NCI-H526 treated with DMSO at 0.1 percent for 48 hours (cell line): ENCODE data around the gene RNU1-3.
"Not testable (repeated sequence)": the region's sequence is repeated elsewhere in the genome, so short reads cannot be mapped to it uniquely, and the experiment has no call there.

ENCODE experiments used
- DNase-seq: peaks from one replicate; lab custom pipeline; 2025; lab: John Stamatoyannopoulos, UW

The RNU1-3 gene

DNA sequence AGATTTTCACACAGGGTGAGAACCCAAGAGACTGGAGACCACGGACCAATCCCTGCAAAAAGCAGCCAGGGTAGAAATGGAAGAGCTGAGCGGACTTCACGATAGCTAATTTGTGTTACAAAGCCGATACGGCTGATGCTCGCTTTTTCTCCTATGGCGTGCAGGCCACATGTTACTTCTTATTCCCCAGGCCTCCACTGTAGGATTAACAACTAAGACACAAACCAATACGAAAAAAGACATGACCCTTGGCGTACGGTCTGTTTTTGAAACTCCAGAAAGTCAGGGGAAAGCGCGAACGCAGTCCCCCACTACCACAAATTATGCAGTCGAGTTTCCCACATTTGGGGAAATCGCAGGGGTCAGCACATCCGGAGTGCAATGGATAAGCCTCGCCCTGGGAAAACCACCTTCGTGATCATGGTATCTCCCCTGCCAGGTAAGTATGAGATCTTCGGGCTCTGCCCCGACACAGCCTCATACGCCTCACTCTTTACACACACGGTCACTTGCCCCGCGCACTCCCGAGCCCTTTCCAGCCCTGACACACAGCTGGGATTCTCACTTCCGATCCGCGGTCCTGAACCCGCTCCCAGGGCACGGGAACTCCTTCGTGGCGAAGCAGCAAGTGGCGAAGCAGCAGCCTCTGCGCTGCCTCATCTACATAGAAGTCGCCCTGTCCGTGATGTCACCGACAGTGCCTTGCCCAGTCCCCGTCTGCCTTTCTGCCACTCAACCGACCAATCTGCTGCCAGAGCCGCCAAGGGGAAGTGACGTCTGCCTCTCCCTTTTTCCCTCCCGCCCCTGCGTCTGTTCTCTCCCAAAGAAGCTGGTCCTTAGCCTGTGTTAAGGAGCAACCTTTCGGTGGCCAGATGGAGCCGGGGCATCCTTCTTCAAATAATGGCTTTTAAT lies at the start of gene RNU1-3:
Gene RNU1-3, minus strand, starts transcription at position 447 of the 912 bp plus-strand sequence.
- not testable (repeated sequence) for DNase-seq

DNA sequence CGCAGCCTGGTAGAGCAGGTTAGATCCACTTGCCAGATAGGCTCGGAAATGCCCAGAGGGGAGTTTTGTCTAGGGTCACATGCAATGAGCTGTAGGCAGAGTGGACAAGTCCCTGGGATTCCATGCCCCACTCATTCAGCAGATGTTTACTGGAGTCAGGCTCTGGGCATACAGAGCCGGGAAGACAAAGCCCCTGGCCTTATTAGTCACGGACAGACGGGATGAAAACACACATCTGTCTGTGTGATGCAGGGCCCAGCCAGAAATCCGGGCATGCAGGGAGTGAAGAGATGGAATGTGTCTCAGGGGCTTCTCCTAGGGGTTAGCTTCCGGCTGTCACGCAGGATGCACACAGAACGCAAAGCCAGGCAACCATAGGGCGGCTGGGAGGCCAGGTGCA lies 46.7 kb upstream of the RNU1-3 start:
- DNase-seq = not testable (repeated sequence)

DNA sequence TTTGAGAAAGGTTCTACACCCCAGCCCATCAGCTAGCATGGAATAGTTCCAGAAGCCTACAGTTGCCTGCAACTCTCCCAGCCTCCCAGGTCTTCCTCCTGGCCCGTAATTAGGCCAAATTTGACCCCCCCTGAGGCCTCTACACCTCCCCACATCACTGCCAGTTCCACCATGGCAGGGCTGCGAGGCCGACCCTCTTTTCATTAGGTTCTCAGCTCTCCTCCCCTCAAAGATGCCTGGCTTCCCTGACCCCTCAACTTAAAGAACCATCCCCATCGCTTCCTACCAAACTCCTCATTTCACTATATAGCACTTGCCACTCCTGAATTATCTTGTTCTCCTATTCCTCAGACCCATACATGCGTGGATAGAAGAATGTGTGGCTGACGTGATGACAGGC lies 46.2 kb upstream of the RNU1-3 start:
- DNase-seq = not testable (repeated sequence)

DNA sequence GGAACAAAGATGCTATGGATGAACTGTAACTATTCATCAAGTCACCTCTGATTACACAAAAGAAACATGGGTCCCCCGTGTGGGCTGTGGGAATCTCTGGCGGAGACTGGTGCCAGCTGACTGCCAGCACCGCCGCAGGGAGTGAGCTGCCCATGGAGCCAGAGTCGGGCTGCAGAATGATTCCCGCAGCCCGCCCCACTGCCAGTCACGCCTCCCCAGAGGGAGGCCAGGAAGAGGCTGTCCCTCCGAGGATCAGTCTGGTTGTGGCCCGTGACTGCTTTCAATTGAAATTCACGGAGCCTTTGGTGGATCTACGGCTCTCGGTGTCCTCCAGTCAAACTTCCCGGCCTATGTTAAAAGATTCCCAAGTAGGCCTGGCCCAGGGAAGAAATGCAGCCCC lies 45.8 kb upstream of the RNU1-3 start:
- DNase-seq = not testable (repeated sequence)

DNA sequence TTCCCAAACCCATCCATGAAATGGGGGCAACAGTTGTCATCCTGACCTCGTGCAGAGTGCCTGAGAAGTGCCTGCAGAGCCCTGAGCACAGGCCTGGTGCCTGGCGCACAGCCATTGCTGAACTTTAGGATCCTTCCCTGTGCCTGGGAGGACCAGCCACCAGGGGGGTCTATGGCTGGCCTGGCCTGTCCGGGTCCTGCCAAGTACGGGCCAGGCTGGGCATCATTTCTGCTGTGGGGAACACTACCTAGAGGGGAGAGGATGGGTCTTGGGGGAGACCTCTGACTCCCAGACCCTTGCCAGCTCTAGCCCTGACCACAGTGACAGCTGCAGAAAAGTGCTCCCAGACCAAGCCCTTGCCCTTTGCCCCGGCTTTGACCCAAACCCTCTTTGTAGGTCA lies 45.4 kb upstream of the RNU1-3 start:
- DNase-seq = not testable (repeated sequence)

DNA sequence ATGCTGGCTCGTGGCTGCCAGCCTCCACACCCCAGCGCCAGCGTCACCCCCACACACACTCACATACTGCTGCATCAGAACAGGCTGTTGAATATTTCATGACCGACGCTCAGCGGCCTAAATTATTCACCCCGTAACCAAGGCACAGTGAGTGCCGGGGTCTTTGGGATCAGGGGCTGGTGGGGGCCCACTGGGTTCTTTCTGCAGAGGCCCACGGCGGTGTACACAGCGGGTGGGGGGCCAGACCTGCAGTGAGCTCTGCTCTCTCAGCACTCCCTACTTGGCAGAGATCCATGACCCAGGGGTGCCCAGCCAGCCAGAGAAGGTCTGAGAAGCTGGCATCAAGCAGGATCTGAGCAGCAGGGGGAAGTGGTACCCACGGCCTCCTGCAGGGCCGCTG lies 43.9 kb upstream of the RNU1-3 start:
- not testable (repeated sequence) for DNase-seq

DNA sequence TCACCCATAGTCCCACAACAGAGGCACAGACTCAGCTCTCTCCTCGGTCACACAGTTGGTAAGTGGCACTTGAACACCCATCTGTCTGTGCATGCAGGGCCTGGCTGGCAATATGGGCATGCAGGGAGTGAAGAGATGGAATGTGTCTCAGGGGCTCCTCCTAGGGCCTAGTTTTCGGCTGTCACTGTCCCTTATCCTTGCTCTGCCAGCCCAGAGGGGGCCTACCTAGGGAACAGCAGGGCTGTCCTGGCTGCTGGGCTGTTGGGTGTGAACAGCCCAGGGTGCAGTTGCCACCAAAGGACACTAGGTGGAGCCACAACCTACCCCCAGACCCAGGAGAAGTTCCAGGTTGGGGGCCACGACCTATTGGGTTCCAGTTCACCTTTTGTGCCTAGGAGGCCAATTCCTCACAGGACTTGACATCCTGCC lies 42.9 kb upstream of the RNU1-3 start:
- not testable (repeated sequence) for DNase-seq

DNA sequence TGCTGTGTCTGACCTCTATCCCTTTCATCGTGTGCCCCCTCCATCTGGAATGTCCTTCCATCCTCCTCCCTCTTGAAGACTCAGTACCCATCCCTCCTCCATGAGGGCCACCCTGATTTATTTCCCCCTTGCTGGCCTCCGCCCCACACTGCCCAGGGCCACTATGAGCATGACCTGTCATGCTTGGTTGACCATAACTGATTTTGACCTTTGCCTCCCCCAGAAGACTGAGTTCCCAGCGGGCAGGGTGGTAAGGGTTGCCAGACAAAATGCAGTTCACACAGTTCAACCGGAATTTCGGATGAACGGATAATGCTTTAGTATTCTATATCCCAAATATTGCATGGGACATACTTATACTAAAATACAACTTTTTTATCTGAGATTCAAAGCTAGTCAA lies 42.0 kb upstream of the RNU1-3 start:
- DNase-seq = not testable (repeated sequence)

DNA sequence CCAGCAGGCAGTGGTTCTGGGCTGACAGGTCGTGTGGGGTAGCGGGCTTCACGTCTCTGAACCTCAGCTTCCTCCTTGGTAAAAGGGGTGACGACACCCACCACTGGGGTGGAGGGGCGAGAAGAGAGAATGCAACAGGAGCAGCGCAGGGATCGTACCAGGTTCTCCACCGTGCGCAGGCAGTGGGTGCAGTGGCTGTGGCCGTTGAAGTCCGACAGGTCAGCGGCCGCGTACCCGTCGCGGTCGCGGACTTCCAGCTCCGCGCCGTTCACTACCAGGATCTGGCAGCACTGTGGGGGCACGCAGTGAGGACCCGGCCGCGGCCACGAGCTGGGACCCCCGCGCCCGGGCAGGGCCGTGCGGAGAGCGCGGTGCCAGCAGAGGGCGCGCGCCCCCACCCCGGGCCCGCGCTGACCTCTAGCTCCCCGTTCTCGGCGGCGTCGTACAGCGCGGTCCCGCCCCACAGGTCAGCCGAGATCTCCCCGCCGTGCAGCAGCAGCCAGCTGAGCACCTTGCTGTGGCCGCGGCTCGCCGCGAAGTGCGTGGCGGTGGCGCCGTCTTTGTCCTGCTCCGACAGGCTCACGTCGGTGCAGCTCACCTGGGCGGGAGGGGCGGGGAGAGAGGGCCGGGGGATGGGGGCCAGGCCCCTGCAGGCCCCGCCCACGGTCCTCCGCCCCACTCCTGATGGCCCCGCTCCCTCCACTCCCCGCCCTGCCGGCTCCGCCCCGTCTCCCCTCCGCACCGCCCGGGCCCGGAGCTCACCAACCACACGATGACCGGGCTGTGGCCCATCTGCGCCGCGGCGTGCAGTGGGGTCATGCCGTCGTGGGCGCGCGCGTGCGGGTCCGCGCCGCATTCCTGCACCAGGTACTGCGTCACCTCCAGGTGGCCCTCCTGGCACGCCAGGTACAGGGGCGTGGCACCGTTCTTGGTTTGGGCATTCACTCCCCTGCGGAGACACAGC lies 40.7 kb upstream of the RNU1-3 start:
- DNase-seq = not testable (repeated sequence)

DNA sequence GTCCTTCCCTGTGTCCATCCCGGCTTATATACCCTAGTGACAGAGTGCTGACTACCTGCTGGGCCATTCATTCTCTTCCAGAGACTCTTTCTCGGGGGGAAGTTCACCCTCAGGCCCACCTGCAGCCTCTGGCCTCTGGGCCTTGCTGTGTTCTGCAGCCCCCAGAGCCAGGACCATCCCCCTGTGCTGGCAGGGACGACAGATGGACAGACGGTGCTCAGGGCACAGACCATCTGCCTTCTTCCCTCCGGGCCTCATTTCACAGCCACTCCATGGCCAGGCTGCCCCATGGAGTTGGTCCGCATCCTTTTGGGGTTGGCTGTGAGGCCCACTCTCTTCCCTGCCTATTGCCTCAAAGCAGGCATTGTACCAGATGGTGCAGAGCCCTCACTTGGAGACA lies 39.6 kb upstream of the RNU1-3 start:
- not testable (repeated sequence) for DNase-seq

DNA sequence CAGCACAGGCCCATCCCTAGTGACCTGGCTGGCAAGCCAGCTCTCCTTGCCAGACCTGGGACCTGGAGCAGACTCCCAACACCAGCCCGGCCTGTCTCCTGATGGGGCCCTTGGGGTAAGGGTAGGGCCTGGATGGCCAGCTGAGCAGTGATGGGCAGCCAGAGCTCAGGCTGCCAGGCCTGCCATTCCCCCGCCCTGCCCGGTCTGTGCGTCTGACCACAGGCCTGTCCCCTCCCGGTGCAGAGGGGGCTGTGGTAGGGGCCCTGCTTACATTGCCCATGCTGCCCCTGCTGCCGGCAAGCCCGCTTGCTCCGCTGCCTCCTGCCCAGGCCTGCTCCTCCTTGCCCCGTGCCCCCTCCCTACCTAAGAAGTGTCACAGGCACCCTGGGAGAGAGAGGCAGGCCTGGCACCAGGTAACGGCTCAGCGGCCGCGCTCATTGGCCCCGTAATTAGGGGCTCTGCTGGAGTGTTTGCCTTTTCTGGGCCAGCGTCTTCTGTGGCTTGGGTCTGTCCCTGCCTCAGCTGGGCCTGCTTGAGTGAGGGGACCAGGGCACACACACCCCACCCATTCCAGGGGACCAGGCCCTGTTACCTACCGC lies 37.9 kb upstream of the RNU1-3 start:
- not testable (repeated sequence) for DNase-seq

DNA sequence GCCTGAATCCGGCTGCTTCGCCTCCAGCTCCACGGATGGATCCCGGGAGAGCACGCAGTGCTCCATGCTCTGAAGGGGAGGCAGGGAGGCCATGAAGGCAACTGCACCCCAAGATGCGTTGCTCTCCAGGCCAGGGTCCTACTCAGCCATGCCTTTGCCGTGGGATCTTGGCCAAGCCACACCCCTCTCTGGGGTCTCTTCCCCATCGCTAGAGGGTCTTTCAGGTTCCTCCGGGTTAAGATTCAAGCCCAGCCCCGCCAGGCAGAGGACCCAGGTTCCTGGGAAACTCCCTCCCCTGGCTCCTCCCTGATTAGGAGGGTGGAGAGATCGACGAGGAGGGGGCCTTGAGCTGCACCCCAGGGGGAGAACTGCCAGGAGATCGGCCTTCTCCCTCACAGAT lies 37.3 kb upstream of the RNU1-3 start:
- DNase-seq = not testable (repeated sequence)

DNA sequence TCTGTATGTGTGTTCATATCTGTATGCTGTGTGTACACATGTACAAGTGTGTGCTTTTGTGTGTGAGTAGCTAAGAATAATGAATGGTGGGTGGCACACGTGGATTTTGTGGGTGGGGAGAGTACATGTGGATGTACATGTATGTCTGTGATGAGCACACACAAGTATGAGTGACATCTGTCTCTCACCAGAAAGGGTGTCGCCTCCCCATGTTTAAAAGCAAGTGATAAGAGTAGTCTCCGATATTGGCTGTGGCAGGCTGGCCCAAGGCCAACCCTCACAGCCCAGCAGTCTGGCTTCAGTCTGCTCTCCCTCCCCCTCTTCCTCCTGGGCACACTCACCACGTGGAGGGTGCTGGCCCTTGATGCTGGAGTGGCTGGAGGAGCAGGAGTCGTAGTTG lies 36.9 kb upstream of the RNU1-3 start:
- DNase-seq = not testable (repeated sequence)

DNA sequence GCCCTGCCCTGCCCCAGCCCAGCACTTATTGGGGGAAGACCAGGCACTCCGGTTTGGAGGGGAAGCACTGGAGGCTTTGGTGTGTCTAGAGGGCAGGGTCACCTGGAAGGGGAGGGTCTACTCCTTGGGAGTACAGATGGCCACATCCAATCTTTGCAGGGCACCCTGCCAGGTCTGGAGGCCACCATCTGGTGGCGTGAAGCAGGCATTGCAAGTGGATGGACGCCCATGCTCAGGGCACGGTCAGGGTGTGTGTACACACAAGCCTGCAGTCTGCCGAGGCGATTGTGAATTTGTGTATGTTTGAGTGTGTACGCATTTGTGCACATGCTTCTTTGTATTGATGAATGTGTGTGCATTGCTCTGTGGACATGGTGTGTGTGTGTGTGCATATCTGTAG lies 36.4 kb upstream of the RNU1-3 start:
- DNase-seq = not testable (repeated sequence)

DNA sequence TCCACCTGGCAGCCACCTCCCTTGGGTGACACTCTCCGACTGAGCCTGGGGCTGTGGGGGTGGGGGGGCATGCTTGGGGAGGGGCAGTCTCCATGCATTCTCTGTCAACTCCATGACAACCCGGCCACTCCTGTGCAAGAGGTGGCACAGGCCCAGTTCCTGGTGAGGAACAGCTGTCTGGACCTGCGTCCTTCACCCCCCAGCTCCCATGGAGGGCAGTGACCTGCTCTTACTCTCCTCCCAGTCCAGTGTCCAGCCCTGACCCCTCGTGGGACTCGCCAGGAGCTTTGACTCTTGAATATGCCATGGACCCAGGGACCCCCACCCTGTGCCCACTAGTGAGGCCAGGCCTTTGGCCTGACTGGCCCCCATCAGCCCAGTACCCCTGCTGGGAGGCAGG lies 35.5 kb upstream of the RNU1-3 start:
- DNase-seq = not testable (repeated sequence)

DNA sequence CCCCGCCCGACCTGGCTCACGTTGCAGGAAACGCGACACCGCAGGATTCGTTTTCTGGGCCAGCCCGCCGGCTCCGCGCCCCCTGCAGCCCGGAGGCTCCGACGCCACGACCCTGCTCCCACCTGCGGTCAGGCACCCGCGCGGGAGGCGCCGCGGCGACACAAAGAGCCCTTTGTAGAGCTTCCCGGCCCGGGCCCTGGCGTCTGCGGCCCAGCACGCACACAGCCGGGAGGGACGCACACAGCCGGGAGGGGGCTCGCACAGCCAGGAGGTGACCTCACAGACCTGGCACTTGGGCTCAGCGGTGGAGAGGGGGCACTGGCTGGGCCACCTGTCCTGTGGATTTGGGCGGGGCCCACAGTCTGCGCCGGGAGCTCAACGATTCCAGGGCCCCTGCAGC lies 34.4 kb upstream of the RNU1-3 start:
- not testable (repeated sequence) for DNase-seq

DNA sequence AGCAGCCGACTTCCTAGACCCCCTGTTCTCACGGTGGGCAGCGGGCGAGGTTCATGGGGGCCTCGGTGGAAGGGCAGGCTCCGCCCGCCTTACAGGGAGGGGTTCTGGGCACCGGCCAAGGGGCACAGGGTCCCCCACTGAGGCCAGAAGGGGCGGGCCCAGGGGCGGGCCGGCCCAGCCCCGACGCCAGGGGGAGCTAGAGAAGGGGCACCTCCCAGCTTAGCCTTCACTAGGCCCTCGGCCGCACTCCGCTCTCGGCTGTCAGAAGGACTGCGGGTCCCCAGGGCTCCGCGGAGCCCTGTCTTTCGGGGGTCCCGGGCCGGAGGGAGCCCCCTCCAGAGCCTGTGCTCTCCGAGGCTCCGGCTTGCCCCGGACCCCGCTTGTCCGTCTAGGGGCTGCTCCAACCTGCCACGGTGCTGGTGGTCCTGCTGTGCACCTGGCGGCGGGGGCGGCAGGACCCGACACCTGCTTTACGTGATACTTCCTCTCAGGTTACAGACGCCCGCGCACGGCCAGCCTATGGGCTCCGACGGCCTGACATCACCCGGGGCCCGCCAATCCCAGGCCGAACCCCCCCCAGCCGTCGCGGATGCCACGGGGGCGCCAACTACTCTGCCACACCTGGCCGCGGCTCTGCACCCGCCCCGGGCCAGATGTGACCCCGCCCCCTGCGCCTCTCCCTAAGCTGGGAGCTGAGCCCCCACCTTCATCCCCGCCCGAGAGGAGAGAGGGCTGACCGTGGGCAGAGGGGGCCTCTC lies 33.6 kb upstream of the RNU1-3 start:
- not testable (repeated sequence) for DNase-seq

DNA sequence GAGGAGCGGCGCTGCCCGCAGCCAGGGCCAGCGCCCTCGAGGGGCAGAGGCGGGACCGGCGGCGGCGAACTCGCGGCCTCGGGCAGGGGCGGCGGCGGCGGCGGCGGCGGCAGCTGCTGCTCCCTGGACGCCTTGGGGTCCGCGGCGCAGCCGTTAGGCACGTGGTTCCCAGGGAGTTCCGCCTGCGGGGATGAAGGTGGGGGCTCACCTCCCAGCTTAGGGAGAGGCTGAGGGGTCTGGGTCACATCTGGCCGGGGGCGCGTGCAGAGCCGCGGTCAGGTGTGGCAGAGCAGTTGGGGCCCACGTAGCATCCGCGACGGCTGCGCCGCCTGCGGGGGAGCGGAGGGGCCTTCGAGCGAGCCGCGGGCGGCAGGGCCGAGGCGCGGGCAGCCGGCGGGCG lies 32.7 kb upstream of the RNU1-3 start:
- DNase-seq = not testable (repeated sequence)

DNA sequence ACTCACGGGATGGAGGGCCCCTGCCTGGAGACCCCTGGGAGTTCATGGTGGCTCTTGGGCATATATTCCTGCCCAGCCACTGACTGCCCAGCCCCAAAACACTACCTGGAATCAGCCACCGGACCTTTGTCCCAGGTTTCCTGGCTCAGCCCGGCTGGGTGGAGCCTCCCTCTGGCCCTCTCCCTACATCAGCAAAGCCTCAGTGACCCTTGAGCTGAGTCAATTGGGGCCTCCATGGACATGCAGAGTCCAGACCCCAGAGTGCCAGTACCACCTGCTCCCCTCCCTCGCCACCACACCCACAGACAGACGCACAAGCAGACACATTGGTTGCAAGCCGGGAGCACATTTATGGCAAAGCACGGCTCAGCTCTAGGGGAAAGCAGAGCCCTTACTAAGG lies 30.4 kb upstream of the RNU1-3 start:
- not testable (repeated sequence) for DNase-seq

DNA sequence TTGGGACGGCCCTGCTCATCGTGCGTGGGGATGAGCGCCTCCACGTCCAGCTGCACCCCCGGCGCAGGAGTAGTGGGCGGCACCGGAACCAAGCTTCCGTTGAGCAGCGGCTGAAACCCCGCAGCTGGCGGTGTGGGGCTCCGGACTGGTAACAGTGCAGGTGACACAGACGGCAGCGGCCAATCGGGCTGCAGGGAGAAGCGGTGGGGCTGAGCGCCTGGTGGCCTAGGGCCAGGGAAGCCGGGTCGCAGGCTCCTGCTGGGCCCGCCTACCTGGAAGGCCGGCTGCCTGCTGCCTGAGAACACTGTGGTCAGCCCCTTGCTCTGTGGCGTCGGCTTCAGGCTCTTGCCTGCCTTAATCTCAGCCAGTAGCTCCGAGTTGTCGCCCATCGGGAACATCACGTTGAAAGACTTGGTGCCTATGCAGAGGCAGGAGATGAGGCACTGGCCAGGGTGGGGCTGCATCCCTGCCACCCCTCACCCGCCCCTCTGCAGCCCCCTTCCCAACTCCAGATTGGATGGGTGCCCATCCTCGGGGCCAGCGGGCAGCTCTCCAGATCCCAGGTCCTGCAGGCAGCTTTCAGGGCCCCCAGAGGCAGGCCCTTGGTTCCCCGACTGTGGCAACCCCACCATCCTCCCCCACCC lies 29.9 kb upstream of the RNU1-3 start:
- not testable (repeated sequence) for DNase-seq

DNA sequence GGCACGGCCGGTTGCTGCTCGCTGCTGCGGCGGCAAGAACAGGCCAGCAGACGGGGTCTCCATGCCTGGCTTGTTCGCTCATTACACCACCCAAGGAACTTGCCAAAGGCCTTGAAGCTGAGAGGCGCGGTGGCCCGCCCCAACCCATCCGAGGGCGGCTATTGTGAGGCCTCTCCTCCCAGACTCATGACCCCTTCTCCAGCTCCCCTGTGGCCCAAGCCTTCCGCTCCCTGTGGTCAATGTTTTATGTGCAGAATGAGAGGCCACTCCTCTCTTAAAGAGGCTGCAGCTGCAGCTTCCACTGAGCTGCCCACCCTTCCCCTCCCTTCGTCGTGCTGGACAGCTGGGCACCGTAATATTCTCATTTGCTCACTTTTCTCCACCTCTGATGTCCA lies 27.6 kb upstream of the RNU1-3 start:
- not testable (repeated sequence) for DNase-seq
